GM21515 (cell line): ENCODE data around the gene P4HB.

Experiments
- ATAC-seq: cut with Tn5 transposase; IDR thresholded peaks from one replicate; pipeline ENCODE4 v1.9.1; 2021; ENCODE audit not compliant: unreplicated experiment

Gene P4HB

DNA sequence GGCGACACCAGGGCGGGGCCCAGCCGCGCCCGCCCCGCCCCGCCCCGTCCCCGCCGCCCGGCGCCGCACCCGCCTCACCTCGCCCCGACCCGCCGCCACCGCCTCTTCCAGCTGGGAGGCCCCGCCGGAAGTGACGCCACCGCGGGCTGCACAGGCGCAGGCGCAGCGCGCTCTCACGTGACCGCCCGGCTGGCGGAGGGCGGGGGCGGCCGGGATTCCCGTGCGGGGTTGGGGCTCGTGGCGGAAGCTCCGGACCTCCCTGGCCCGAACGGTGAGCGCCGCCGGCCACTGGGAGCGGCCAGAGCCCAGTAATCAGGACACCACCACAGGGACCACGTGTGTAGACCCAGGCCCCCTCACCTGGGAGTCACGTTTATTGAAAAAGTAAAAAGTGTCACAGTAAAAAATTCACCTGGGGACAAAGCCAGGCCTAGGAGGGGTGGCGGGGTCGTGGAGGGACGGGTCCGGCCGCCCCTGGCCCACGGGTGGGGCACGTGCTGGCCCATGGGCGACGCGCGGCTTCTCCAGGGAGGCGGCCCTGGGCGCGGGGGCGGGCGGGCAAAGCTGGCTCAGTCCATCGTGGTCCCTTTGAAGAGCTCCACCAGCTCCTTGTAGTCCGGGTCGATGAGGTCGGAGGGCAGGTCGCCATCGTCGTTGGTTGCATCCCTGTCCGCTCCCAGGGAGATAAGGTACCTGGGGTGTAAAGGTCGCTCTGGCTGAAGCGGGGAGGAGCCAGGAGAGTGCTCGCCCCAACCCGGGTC, 27.0 kb downstream of the P4HB start, which contains the start of gene MCRIP1:
TSS of gene MCRIP1 (minus strand) at position 132 of the 761 bp plus-strand sequence. CDS start 8,785 bp downstream, outside the sequence.
- peak; percentile 62 for ATAC-seq

DNA sequence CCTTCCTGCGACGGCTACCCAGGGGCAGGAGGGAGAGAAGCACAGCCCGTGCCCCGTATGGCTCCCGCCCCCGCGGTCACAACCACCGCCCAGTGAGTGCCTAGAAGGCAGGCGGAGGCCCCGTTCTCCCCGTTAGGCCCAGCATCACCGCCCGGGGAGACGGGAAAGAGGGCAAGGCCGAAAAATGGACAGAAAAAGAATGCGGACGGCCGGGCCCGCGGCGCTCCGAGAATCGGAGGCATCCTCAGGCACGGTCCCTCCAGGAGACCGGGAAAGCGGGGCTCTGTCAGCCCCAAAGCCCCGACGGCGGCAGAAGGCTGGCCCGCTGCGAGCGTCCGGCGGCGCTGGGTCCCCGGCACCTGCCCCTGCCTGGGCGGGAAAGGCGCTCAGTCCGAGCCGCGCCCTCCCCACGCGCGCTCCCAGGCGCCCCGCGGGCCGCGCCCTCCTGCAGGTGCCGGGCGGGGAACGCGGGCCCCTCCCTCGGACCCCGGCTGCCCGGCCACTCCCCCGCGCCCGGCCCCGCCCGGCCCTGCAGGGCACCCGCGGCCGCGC, 27.7 kb downstream of the P4HB start:
- peak; percentile 24 for ATAC-seq

DNA sequence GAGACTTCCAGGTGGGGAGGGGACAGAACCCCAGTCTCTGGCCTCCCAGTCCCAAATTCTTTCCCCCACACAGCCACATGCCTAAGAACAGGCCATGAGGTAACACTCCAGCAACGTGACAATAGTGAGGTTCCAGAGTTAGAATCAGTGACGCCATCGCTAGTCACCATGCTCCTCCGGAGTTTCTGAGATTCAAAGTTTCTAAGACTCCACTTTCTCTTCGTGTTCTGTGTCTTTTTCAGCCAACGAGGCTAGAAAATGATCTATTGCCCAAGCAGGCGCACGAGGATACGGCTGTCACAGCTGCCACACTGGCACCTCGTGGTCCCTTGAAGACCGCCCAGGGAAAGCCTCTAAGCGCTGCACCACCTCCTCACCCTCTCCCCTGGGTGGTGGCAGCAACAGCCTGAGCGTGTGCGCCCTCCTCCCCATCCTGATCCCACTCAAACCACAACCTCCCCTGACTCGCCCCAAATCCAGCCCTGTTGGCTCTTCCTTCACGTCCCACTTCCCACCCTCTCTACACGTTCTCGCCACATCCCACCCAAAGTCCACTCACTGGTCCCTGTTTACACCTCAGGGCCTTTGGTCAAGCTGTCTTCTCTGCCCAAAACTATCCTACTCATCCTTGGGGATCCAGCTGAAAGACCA, 28.3 kb downstream of the P4HB start:
- ATAC-seq: peak; percentile 9

DNA sequence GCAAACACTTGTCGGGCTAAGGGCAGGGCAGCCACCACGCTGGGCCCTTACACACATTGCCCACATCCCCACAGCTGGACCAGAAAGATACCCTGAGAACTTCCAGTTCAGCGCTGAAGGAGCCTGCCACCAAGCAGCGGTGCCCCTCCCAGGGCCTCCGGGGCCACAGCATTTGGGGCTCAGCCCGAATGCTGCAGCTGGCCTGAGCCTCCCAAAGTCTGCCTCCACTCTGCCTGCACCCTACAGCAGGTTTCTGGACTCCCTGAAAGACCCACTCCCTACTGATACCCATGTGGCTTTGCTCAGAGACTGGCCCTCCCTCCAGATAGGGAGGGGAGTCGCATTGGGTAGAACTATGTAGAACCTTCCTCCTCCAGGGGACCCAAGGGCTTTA, 28.8 kb downstream of the P4HB start:
- ATAC-seq: no peak

DNA sequence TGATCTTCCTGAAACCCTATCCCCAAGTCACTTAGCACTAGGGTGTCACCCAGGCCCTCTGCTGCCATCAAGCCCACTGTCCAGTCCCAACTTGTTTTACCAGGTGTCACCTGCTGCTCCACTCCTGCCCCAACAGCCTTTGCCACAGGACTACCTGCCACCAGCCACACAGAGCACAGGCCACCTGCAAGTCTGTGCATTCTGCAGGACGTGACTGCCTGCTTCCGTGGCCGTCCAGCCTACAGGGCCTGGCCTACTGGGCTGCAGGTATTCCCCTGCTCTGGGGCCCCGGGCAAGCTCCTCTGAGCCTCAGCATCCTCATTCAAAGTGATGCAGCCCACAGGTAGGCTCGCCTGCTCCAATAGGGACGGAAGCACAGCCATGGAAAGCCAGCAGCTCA, 30.5 kb downstream of the P4HB start:
- ATAC-seq: no peak

DNA sequence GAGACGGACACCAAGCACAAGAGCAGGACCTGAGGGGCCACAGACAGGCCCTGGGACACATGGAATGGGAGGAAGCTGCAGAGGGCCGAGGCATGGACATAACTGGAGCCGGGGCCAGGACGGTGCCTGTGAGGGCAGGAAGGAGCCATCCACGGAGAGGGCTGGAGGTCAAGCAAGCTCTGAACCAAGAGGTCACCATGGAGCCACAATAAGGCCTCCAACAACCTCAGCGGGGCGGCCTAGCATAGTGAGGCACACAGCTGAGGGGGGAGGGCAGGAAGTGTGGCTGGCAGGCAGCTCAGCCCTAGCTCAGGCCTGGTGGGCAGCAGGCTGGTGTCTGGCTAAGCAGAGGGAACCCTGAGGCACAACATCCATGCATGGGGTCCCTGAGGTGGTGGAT, 31.7 kb downstream of the P4HB start:
- ATAC-seq: no peak

DNA sequence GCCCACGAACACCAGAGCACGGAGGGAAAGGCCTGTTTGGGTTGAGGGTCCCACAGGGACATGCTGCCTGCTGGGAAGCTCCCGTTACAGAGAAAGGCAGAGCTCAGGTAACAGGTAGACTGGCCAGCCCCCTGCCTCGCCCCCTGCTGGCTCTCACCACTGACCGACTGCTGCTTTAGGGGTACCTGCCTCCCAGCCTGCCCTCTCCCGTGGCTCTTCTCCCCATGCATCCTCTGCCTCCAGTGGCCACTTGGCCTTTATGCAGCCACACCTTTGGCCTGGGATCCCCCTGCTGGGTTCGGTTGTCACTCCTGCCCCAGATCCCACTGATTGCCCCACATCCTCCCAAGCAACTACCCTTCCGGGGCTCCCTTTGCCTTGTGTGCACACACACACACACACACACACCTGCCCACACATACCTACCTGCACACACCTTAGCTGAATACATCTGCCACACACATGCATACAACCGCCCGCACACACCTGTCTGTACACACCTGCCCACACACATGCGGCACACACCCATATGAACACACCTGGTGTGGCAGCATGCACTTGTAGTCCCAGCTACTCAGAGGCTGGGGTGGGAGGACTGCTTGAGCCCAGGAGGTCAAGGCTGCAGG, 34.4 kb downstream of the P4HB start:
- ATAC-seq: no peak

DNA sequence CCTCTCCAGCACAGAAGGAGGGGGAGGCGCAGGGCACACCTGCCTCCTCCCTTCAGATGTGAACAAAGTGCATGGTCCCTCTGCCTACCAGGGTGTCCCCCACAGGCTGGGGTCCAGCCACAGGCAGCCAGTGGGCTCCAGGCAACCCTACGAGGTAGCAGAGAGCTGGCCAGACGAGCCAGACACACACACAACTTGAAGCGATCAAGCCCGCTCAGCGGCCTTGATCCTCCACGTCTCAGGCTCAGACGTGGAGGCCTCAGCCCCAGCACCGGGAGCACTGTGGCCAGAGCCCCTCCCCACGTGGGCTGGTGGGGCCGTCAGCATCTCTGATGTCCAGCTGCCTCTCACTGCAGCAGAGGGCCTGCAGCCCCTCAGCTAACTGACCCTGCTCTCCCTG, 35.7 kb downstream of the P4HB start:
- no peak for ATAC-seq

DNA sequence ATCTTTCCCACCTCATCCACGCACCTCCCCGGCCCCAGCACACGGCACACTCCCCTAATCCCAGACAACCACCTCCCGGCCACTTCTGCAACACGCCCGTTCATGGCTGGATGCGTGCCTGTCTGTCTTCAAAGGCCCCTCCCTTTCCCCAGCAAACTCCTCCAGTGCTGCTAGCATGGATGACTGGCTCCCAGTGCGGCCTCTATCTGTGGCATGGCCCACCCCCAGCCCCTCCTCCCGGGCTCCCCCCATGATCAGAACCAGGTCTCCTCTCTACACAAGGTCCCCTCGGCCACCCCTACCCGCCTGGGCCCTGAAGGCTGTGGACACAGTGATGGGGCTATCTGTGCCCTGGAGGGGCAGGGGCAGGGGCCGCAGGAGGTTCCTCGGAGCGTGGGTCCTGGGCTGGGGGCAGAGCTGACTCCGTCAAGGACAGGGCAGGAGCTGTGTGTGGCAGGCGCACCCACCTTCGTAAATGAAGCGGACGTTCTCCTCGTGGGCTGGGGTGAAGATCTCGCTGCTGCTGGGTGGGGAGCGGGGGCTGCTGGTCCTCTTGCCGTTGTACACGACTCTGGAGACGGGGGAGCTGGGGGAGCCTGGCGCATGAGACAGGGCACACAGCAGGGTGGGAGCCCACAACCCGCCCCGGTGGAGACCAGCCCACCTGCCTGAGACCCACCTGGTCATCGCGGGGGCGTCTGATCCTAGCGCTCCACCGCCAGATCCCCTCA, 36.4 kb downstream of the P4HB start:
- ATAC-seq: no peak

DNA sequence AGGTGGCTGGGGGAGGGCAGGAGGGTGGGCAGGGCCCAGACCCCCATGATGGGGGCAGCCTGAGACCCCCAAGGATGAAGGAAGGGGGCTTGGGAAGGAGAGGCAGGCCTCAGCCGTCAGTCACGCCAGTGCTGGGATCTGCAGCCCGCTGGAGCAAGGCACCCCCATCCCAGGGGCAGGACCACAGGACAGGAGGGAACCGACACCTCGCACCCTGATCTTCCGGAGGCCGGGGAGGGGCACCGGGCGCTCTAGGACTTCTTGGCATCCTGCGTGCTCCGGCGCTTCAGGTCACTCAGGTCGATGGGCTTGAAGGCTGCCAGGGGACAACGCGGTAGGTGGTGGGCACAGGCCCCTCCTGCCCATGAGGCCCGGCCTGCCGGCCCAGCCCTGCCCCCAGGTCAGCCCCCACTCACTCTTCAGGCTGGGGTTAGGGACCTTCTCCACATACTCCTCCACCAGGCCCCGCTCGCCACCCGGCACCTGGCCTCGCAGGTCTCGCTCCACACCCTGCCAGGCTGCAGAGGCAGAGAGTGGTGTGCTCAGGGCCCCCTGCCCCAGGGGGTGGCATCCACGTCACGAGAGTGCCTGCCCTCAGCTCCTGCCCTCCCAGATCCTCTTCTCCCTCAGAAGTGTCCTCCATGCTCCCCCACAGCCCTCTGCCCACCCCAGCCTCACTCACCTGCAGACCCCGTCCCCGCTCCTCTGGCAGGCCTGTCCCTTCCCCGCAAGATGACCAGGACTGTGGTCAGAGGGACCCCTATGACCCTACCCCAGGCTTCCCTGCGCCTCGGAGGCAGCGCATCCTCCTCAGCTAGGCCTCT, 37.1 kb downstream of the P4HB start:
- no peak for ATAC-seq

DNA sequence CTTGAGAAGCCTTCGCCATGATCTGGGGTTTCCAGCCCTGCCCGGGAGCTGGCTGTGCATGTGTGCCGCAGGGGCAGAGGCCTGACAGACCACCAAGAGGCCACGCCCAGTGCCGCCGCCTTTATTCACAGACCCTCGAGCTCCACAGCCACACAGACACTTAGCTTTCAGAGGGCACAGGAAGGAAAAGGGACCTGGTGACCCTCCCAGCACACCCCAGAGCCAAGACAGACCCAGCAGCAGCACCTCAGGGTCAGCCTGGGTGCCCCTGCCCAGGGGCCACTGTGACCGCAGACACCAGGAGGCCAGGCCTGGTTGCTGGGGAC, 38.1 kb downstream of the P4HB start:
- ATAC-seq: no peak

DNA sequence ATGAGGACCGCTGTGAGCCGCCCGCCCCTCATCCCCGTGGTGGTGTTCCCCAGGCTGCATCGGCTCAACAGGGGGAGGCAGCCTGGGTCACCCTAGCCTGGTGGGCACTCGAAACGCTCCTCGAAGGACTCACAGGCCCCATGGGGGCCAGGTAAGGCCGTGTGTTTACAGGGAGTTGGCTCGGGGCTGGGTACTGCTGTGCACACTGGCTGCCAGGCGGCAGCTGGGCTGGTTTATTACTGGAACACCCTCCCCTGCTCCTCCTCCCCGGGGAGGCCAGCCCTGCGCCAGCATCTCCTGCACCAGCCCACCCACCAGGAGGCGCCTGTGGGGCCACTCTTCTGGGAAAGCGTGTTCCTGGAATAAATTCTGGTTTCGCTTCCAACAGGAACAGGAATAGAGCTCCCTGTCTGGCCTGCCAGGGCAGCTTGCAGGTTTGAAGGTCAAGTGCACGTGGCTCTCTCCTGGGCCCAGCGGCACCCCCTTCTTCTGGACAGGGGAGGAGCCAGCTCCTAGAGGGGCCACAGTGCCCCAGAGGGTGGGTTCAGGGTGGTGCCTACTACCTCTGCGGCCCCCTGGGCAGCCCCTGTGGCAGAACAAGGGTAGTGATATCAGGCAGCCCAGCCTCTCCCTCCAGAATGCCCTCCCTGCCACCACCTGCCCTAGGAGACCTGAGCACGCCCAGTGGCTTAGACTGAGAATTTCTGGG, 38.6 kb downstream of the P4HB start:
- no peak for ATAC-seq

DNA sequence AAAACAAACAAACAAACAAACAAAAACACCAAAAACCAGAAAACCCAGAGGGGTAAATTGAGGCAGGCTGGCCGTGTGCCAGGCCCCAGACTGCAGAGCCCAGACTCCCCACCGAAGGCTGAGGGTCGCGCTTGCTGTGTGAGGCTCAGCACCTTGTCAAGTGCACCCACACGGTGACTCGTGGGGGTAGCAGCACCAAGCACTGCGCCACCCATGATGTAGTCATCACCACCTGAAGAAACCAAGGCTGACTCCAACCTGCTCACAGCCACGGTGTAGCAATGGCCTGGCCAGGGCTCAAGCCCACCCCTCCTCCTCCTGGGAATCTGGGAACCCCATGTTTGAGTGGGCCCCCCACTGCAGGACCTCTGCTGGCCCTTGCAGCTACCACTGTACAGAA, 39.2 kb downstream of the P4HB start:
- no peak for ATAC-seq

DNA sequence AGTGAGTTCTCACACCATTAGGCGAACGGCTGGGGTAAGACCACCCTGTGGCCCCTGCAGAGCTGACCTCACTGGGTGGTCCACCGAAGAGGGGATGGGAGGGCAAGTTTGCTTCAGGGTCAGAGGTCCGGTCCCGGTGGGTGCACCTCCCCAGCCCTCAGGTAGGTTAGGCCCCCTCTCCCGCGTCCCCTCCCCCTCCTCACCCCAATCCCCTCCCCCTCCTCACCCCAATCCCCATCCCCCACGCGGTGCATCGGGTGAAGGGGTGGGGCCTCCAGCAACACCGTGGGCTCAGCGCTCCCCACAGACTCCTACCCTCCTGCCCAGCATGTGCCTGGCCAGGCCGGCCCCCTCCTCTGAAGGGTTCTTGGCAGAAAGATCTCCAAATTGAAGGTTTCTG, 40.6 kb downstream of the P4HB start:
- ATAC-seq: no peak

DNA sequence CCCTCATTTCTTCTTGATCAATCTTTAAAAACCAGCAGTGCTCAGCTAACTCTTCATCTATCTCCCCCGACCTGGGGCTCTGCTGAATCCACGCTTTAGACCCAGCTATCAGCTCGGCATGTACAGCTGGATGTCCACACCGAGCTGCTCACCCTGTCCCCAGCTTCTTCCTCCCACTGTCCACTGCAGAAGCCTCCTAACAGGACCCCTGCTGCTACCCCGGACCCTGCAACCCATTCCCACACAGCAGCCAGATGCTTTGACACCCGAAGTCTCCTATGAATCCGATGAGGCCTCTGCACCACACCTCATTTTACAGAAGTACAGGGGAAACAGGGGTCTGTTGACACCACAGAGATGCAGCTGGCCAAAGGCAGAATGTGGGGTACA, 42.6 kb downstream of the P4HB start:
- ATAC-seq: no peak

DNA sequence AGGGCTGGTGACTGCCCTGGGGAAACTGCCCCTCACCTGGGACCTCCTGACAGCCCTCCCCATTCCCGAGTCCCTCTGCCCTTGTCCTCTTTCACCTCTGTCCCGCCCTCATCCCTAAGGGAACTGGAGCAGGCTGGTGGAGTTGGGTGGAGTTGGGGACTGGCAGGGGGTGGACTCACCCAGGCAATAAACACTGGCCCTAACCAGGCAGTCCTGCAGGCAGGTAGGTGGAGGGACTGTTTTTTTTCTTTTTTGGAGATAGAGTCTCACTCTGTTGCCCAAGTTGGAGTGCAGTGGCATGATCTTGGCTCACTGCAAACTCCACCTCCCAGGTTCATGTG, 44.7 kb downstream of the P4HB start:
- no peak for ATAC-seq

DNA sequence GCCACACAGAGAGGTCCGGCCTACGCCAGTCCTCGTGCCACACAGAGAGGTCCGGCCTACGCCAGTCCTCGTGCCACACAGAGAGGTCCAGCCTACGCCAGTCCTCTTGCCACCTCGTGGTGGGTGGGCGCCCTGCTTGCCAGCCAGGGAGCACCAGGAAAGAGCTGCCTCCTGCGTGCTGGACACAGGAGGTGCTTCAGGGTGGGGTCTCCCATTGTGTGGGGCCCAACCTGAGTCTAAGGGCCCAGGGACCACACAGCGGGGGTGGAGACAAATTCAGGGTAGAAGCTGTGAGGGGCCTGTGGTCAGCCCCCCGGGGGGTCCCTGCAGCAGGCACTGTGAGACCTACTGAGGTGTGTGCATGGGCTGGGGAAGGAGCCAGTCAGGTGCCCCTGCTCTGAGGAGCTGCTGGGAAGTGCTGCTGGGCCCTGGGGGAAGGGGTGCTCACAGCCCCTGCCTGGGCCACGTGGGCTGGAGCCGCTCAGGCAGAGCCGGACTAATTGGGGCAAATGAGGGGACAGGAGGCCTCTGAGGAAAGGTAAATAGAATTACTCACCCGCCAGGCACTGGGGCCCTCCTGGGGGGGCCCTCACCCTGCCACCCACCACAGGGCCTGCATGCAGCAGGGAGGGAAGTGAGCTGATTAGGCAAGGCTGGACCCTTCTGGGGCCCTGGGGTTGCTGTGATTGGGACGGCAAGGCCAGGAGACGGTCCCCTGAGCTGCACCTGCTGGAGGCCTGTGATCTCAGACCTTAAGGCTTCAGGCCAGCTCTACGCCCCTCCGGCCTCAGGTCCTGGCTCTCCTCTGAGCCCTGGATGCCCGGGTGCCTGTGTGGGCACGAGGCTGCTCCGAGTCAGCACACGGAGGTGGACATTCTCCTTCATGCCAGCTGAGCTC, 45.3 kb downstream of the P4HB start:
- ATAC-seq: no peak

DNA sequence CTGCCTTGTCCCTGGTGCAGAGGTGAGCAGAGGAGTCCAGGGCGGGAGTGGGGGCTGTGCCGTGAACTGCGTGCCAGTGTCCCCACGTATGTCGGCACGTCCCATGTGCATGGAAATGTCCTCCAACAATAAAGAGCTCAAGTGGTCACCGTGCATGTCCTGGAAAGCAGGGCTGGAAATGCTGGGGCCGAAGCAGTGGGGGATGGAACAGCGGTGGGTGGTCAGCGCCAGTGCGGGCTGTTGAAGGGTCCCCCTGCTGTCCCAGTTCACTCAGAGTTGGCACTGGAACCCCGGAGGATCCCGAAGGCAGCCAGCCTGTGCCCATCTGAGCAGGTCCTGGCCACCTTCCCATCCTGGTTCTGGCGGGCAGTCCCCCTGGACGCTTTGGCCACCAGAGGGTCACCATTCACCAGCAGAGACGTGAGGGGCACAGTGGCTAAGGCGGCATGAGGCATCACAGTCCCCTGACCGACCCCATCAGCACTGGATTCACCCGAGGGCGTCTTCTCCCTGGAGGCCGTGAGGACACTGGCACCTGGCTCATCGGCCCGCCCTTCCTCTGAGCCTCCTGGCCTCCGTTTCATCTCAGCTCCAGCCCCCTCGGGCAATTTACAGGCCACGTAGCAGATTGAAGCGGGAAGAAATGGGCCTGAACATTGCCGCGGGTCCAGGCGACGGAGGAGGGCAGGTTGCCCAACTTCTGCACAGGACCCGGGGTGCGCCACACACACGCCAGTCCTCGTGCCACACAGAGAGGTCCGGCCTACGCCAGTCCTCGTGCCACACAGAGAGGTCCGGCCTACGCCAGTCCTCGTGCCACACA, 46.3 kb downstream of the P4HB start:
- ATAC-seq: no peak
